ENCODE results near the gene HSPA12B.

HSPA12B gene

GRCh38 chr20:3749689-3750531, 17.4 kb downstream of the HSPA12B start:
- DNase-seq, result no peak

- no peak for DNase-seq
Measured at GRCh38 chr20:3751305-3751674, 18.8 kb downstream of the HSPA12B start.

GRCh38 chr20:3751675-3752385, 19.3 kb downstream of the HSPA12B start:
- no peak for DNase-seq

- no peak for DNase-seq
Measured at GRCh38 chr20:3752386-3752759, 19.9 kb downstream of the HSPA12B start.

GRCh38 chr20:3753098-3753497, 20.6 kb downstream of the HSPA12B start:
- DNase-seq, result peak; percentile 58

- no peak for DNase-seq
Measured at GRCh38 chr20:3753501-3754275, 21.2 kb downstream of the HSPA12B start.

GRCh38 chr20:3754276-3754630, 21.8 kb downstream of the HSPA12B start:
- no peak for DNase-seq

- no peak for DNase-seq
Measured at GRCh38 chr20:3755269-3755668, 22.8 kb downstream of the HSPA12B start.

- no peak for DNase-seq
Measured at GRCh38 chr20:3755814-3756480, 23.5 kb downstream of the HSPA12B start.

- no peak for DNase-seq
Measured at GRCh38 chr20:3757268-3757667, 24.8 kb downstream of the HSPA12B start.

- no peak for DNase-seq
Measured at GRCh38 chr20:3758566-3758965, 26.1 kb downstream of the HSPA12B start.

GRCh38 chr20:3759316-3759823, 26.9 kb downstream of the HSPA12B start:
- no peak for DNase-seq

GRCh38 chr20:3759884-3760283, 27.4 kb downstream of the HSPA12B start:
- no peak for DNase-seq

GRCh38 chr20:3760655-3761348, 28.3 kb downstream of the HSPA12B start:
- no peak for DNase-seq

GRCh38 chr20:3763671-3764601, 31.5 kb downstream of the HSPA12B start:
- DNase-seq, result no peak

GRCh38 chr20:3764659-3765058, 32.2 kb downstream of the HSPA12B start:
- DNase-seq, result no peak

GRCh38 chr20:3765171-3765882, 32.8 kb downstream of the HSPA12B start:
- no peak for DNase-seq

- no peak for DNase-seq
Measured at GRCh38 chr20:3766422-3767109, 34.1 kb downstream of the HSPA12B start.

GRCh38 chr20:3767110-3767426, 34.6 kb downstream of the HSPA12B start:
- no peak for DNase-seq
